Ovary (tissue), 9 donors: ENCODE data around the gene ZNHIT1. TPM values are rescaled to one million over a fixed set of nuclear protein-coding genes. Genes with fewer than 3 reads are reported as not detected.

ENCODE experiments used
- DNase-seq, 5 donors: peaks; one replicate each; pipeline ENCODE4 v3.0.0-alpha.2; 2019 to 2020
- H3K27ac ChIP-seq, 2 donors: fragments of 200-600 bp; one replicate each; pipeline versions ENCODE4 v1.5.1 to v1.8.0; 2019 to 2022
- H3K27me3 ChIP-seq: fragments of 200-600 bp; one replicate; pipeline ENCODE4 v1.8.0; 2022
- H3K36me3 ChIP-seq: fragments of 200-600 bp; sonication (generic); one replicate; pipeline ENCODE4 v1.5.1; 2019
- H3K4me1 ChIP-seq: one replicate; pipeline ENCODE4 v1.8.1; 2013; ENCODE audit warnings: mild to moderate bottlenecking, moderate library complexity; ENCODE audit not compliant: insufficient read depth
- H3K4me3 ChIP-seq: fragments of 200-600 bp; sonication (generic); one replicate; pipeline ENCODE4 v1.5.1; 2017
- H3K9me3 ChIP-seq, 2 donors: fragments of 200-600 bp in 1 of 2; sonication (generic) in 1 of 2; one replicate each; pipeline versions ENCODE4 v1.5.1 to v1.8.1; 2013 to 2019; ENCODE audit warnings: mild to moderate bottlenecking in 1 of 2, moderate library complexity in 1 of 2
- CTCF ChIP-seq, 3 donors: fragments of 450-650 bp in 2 of 3; fragments of 200-600 bp in 1 of 3; IDR thresholded peaks; one replicate each; pipeline versions ENCODE4 v1.5.1 to v1.8.0; 2016 to 2022; ENCODE audit warnings: antibody characterized with exemption in 3 of 3, mild to moderate bottlenecking in 1 of 3
- EP300 ChIP-seq: sonication (generic); formaldehyde crosslinking; IDR thresholded peaks from one replicate; pipeline ENCODE4 v1.6.1; 2017; ENCODE audit warnings: antibody characterized with exemption
- POLR2A ChIP-seq: fragments of 450-650 bp; IDR thresholded peaks from one replicate; pipeline ENCODE4 v1.6.1; 2017; ENCODE audit warnings: antibody characterized with exemption, mild to moderate bottlenecking, moderate library complexity
- WGBS, 3 donors: extraction: QIAGEN DNeasy Blood & Tissue Kit in 1 of 3; methylation state at CpG; one replicate each; pipeline versions ENCODE4 v1.1.5 to v1.1.7; 2013 to 2017; 5-methylcytosine and 5-hydroxymethylcytosine counted together
- intact Hi-C, 4 donors: fragments of 100-400 bp; cut with DNase I; formaldehyde crosslinking; loops; one replicate each; pipeline versions ENCODE4 v1.11.0 to v1.15.1; 2022 to 2023
- polyA plus RNA-seq, 2 donors: library from polyadenylated mRNA; stranded (reverse); fragments of 200-250 nt in 1 of 2; fragments of 350-450 nt in 1 of 2; fragmentation: Illumina TruSeq in 1 of 2; extraction: RNeasy Lipid Tissue Mini Kit (QIAGEN cat#74804) in 1 of 2; gene quantifications; one replicate each; pipeline ENCODE4 v1.2.3, GENCODE V29; 2013 to 2014
- total RNA-seq, 7 donors: library from RNA; depleted of rRNA in 2 of 7; stranded (reverse); fragments of >200 nt in 2 of 7; fragmentation: NEBNext Ultra II Directional in 3 of 7; extraction: Animal tissue kit (Norgen Biotek cat#: 25700) in 3 of 7; gene quantifications; one replicate each; pipeline versions ENCODE4 v1.1.0 to v1.2.4, GENCODE V29; 2016 to 2023
- donor health status: DM: no; HTN: no; CAD: no; lungs with moderate emphysema.
- donor health status: DM: no; HTN: no; CAD: no.
- donor health status: Bipolar disorder and iron deficiency.
- donor health status: DM: yes; HTN: yes; CAD: no.
- donor health status: DM: no; HTN: no; CAD: no.
- donor health status: DM: yes; HTN: yes; CAD: no.

Gene ZNHIT1
- total and polyA plus RNA-seq, 9 donors, result 27.6 to 84.4 (median 43.5) TPM

GRCh38 chr7:101216860-101217387 lies 1.0 kb upstream of the ZNHIT1 start:
- no peaks in the 10 kb centered on the region for H3K36me3 ChIP-seq
- 0 to 1% (median 1%) methylated on average over 26 to 34 of the region's 34 CpGs for WGBS, 3 donors
- H3K9me3 ChIP-seq, result no peaks in the 10 kb centered on the region
- peak overlapping the region; percentile 86 for H3K4me3 ChIP-seq
- H3K27me3 ChIP-seq, result no peaks in the 10 kb centered on the region
- intact Hi-C loops, result no loop called here
- no peak for TF ChIP-seq POLR2A
- no peak for TF ChIP-seq CTCF (IDR thresholded peaks at IDR 0.05)
- TF ChIP-seq EP300, result no peak
- peaks cover 12% of the 10 kb centered on the region for H3K4me1 ChIP-seq
- DNase-seq, result peak in 3 of 5 donors; percentile 23 to 58 (median 46)
- peak overlapping the region; percentile 22 to 85 for H3K27ac ChIP-seq

GRCh38 chr7:101218236-101219125 lies 516 bp downstream of the ZNHIT1 start:
- TF ChIP-seq CTCF (IDR thresholded peaks at IDR 0.05) (no peak), EP300 (no peak), POLR2A (no peak)
- H3K9me3 ChIP-seq, result no peaks in the 10 kb centered on the region
- 5 to 6% (median 5%) methylated on average over 26 of the region's 26 CpGs for WGBS, 3 donors
- intact Hi-C loops, result no loop called here
- H3K4me3 ChIP-seq, result peak overlapping the region; percentile 86
- H3K36me3 ChIP-seq, result no peaks in the 10 kb centered on the region
- no peak for DNase-seq
- peak overlapping the region in 1 of 2 donors; percentile 85 for H3K27ac ChIP-seq
- peaks cover 12% of the 10 kb centered on the region for H3K4me1 ChIP-seq
- no peaks in the 10 kb centered on the region for H3K27me3 ChIP-seq

- no peak overlapping the region for H3K4me3 ChIP-seq
- 77 to 82% (median 78%) methylated on average over 5 of the region's 5 CpGs for WGBS, 3 donors
- H3K36me3 ChIP-seq, result no peaks in the 10 kb centered on the region
- no peak for TF ChIP-seq POLR2A
- H3K27ac ChIP-seq, result no peak overlapping the region
- H3K4me1 ChIP-seq, result peaks cover 12% of the 10 kb centered on the region
- H3K27me3 ChIP-seq, result no peaks in the 10 kb centered on the region
- H3K9me3 ChIP-seq, result no peaks in the 10 kb centered on the region
- no peak for DNase-seq
- intact Hi-C loops, result no loop called here
These were observed 2.3 kb downstream of the ZNHIT1 start for GRCh38 chr7:101220295-101220694.

GRCh38 chr7:101222275-101222830 lies 4.4 kb downstream of the ZNHIT1 start:
- intact Hi-C loops, result no loop called here
- peaks cover 6% of the 10 kb centered on the region for H3K4me1 ChIP-seq
- no peaks in the 10 kb centered on the region for H3K9me3 ChIP-seq
- WGBS, 3 donors, result 86 to 88% (median 87%) methylated on average over 27 of the region's 27 CpGs
- H3K4me3 ChIP-seq, result no peak overlapping the region
- no peaks in the 10 kb centered on the region for H3K27me3 ChIP-seq
- no peak overlapping the region for H3K27ac ChIP-seq
- DNase-seq, result no peak
- TF ChIP-seq EP300 (no peak), POLR2A (no peak), CTCF (IDR thresholded peaks at IDR 0.05) (no peak)
- no peaks in the 10 kb centered on the region for H3K36me3 ChIP-seq
